GM18909 (cell line): Measurements from ENCODE around the gene EPHA8.

Source experiments
- ATAC-seq: cut with Tn5 transposase; IDR thresholded peaks from one replicate; pipeline ENCODE4 v1.9.1; 2021; ENCODE audit warnings: mild to moderate bottlenecking; ENCODE audit not compliant: unreplicated experiment, poor library complexity

The EPHA8 gene

DNA sequence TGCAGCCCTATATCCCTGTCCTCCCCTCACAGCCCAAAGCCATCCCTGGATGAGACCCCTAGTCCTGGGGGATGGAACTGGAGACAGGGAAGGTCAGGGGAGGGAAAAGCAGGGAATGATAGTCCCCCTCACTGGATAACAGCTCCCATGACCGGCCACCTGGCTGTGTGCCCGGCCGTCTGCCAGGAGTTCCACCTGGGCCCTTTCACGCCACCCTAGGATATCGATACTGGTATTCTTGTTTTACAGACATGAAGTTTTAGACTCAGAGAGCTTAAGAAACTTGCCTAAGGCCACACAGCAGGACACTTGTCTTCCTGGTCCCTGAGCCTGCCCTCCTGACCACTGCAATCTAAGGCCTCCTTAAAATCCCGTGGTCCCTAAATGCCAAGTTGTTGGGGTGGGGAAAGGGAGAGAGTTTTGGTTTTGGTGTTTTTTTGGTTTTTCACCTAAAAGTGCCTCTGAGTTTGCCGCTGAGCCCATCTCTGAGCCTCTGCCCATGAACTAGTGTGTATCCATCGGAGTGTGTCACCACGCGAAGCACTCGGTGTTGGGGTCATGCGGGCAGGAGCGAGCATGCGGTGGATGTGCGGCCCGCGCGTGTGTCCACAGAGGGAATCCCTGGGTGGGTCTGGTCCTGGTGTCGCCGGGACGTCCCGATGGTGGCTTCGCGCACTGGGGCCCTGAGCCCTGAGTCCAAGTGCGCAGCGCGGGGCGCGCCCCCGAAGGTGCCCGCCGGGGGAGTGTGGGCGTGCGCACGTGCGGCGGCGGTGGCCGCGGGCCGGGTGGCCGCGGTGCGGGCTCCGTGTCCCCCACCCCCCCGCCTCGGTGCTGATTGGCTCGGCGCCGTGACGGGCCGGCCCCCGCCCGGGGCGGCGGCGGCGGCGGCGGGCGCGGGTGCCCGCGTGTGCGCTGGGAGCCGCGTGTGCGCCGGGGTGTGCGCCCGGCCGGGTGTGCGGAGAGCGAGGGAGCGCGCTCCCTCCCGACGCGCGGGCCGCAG lies at the start of gene EPHA8:
Gene EPHA8 (plus strand): TSS at position 906 of the 1,000 bp plus-strand sequence. CDS start 147 bp downstream, outside the sequence.
- no peak for ATAC-seq

- no peak for ATAC-seq
These were observed 46.2 kb upstream of the EPHA8 start for GRCh38 chr1:22516906-22517571.

DNA sequence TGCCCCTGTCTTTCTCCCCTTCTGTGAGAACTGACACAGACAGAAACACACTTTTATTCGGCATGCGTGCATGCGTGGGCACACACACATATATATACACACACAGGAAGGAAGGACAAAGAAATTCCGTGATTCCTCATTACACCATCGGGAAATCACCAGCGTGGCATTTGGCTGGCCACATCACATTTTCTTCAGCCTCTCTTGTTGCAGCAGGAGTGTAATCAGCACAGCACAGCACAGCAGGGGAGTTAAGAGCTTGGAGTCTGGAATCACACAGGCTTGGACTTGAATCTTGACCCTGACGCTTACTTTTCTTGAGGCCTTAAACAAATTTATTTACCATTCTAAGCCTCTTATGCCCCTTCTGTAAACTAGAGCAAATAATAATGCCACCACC lies 45.3 kb upstream of the EPHA8 start:
- no peak for ATAC-seq

- no peak for ATAC-seq
These were observed 44.9 kb upstream of the EPHA8 start for GRCh38 chr1:22518379-22518778.

DNA sequence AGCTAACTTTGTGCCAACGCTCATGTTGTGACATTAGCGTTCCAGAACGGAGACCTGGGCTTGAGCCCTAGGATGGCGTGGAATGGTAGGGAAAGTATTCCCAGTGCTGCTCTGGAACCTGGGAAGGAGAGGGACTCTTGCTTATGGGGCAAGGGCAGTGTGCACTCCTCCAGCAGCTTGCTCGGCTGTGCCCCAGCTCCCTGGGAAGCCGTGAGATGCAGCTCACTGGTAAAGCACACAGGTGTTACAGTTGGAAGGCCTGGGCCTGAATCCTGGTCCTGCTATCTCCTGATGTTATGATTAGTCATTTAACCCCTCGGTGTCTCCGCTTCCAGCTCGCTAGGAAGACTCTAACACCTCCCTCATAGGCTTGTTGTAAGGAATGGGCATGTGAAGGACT lies 42.4 kb upstream of the EPHA8 start:
- no peak for ATAC-seq

DNA sequence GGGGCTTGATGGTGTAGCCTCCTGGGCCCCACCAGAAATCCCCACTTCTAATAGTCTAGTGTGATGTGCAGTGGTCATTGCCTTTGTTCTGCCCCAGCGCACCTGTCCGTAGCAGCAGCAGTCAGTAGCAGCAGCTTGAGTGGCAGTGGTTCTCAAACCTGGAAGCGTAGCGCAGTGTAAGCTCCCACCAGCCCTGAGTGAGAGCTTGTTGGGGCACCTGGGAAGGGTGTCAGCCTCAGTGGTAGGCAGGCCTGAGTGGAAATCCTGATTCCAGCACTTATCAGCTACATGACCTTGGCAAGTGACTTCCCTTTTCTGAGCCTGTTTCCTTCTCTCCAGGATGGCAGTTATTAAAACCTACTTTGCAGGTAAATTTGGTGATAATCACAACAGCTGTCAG lies 41.6 kb upstream of the EPHA8 start:
- no peak for ATAC-seq

- no peak for ATAC-seq
These were observed 41.0 kb upstream of the EPHA8 start for GRCh38 chr1:22522221-22522743.

DNA sequence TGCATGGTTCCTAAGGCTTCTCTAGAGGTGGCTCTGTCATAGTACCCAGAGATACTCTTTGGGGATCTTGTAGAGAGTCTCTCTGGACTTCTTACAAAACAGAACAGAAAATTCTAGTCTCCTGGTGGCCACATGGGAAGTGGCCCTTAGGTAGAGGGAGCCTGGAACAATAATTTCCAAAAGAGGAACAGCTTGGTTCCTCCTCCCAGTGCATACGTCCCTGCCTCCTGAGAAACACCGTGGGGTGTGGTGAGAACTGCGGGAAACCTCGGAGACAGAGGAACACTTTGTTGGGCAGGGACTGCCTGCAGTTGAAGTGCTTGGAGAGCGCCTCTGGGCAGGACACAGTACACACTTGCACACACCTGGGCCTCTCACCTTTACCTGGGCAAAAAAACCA lies 38.8 kb upstream of the EPHA8 start:
- ATAC-seq = no peak

DNA sequence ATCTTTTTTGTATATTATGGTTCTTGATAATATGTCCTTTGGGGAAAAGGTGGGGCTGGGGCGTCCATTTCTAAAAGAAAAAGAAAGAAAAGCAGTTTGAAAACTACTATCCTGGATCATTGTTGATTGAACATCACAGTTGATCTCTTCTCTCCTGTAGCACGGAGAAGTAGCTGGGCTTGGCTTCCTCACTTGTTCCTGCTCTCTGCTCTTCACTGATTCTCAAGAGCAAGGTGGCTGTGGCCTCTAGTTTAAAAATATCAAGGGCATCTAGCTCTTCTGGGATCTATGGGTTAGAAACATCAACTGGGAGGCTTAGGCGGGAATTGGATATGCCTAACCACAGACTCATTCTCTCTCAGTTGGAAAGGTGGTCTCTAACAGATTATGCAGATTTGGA lies 38.1 kb upstream of the EPHA8 start:
- ATAC-seq = no peak

- ATAC-seq = no peak
These were observed 37.6 kb upstream of the EPHA8 start for GRCh38 chr1:22525646-22526045.

- no peak for ATAC-seq
These were observed 37.2 kb upstream of the EPHA8 start for GRCh38 chr1:22526098-22526497.

DNA sequence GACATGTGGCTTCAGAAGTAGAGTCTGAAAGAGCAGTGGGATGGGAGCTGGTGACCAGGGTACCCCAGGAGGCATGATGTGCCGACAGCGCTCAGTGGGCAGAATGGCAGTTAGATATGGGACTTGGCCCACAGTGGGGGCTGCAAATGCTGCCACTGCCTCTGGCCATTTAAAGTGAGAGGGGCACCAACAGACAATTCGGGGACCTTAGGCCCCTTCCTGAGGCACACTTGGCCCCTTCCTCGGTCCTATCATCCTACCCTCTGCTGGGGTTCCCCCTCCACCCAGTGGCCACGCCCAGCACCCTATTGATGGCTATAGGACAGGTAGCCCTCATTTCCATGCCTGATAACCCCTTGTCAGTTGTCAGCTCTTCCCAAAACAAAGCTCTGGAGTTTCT lies 36.6 kb upstream of the EPHA8 start:
- no peak for ATAC-seq

DNA sequence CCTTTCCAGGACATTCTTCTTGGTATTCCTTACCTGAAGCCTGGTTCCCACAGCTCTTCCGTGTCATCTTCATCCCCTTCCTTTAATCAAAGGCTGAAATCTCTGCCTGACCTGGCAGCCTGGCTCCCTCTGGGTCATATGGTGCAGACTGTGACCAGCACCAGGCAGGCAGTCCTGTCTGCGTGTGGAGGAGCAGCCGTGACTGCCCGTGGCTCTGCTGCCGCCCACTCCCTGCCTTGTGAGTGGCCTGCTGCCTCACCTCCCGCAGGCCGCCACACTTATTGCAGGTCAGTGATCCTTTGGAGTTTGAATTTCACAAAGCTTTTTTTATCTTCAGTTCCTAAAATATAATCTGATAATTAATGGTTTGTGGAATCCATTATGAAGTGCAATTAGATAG lies 36.2 kb upstream of the EPHA8 start:
- no peak for ATAC-seq

DNA sequence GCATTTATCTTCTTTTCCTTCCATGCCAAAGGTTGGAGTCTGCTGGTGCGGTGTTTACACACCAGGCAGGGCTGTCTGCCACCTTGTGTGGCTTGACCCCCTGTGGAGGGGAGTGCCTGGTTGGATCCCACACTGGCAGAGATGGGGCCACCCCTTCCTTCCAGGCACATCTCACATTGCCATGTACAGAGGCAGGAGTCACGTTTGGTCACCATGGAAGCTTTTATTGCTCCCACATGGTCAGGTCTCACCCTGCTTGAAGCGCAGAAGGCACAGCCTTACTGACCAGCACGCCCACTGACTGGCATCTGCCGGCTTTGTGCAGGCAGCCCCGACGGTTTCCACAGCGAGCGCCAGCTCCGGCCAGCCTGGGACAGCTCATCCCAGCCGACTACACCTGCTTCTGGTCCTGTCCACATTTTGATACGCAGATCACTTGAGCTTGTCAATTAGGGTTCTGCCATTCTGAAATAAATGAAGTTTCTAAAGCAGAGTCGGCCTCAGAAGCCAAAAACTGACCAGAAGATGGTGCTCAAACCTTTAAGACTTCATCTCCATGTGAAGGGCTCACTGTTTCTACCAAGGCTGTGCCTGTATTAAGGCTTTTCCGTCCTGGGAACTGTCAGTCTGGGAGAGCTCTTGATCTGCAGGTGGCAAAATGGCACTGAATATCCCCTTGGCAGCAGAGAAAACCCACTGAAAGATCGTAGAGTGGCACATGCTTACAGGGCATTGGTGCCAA lies 35.6 kb upstream of the EPHA8 start:
- ATAC-seq = no peak

DNA sequence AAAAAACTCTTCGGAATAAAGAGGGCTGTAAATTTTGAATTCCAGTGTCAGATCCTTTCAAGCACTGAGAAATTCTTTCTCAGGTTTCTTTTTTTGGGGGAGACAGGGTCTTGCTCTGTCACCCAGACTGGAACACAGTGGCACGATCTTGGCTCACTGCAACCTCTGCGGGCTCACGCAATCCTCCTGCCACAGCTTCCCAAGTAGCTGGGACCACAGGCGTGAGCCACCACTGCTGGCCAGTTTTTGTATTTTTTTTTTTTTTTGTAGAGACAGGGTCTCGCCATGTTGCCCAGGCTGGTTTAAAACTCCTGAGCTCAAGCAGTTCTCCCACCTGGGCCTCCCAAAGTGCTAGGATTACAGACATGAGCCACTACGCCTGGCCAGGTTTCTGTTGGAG lies 34.8 kb upstream of the EPHA8 start:
- no peak for ATAC-seq

- no peak for ATAC-seq
These were observed 33.2 kb upstream of the EPHA8 start for GRCh38 chr1:22529901-22530621.

DNA sequence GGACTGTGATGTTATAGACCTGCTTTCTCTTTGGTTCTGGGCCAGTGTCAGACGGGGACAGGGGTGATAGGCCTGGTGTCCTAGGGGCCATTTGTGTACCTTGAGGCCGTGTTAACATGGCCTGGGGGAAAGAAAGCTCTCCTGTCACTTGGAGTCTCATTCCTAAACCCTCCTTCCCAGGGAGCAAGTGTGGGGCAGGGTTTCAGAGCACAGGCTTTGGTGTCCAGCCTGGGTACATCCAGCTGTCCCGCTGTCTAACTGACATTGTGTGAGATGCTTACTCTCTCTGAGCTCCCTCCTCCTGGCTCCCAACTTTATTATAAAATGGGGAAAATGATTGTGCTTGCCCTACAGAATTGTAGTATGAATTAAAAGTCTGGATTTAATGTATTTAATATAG lies 32.6 kb upstream of the EPHA8 start:
- ATAC-seq = no peak

GRCh38 chr1:22531251-22531650 lies 32.0 kb upstream of the EPHA8 start:
- ATAC-seq = no peak

GRCh38 chr1:22533244-22533895 lies 29.9 kb upstream of the EPHA8 start:
- ATAC-seq = no peak
